ENCODE measurements around the gene CXCL12.

Gene CXCL12

DNA sequence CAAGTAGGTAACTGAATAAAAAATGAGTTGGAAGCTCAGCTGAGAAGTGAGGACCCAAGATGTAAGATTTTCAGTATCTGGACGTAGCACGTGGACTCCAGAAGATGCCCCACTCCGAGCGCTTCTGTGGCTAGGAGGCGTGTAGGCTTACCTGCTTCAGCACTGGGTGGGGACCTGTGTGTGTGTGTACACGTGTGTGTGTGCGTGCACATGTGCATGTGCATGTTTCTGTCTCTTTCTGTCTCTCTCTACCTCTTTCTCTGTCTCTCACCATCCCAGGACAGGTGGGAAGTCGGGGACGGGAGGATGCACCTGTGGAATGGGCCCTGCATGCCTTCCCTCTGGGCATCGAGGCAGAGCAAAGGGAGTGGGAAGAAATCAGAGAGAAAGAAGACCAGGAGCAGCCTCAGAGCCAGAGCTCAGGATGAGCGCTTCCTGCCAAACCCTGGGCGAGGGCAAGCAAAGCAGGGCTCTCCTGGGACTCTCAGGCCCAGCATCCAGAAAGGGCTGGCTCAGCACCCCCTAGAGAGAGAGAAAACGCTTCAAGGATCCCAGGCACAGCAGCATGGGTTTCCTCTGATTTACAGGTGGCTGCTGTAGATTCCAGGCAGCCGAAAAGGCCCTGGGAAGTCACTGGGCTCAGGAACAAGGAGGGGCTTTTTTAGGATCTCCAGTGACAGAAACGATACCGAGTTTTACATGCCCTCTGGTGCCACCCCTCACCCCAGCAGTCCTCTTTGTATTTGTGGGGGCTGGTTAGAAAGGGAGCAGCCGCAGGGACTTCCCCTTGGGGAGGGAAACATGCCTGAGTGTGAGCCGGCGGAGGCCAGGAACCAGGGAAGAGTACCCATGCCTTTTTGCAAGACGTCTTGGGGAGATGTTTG lies 28.5 kb downstream of the CXCL12 start:
- Histone ChIP-seq H3K4me3 (ENCODE audit: low read depth, low read length) (no peak overlapping the region), H3K27ac (no peak overlapping the region), H3K36me3 (no peaks in the 10 kb centered on the region), H3K27me3 (ENCODE audit: insufficient read depth, low read depth, severe bottlenecking) (peaks cover 76% of the 10 kb centered on the region), H3K9me3 (ENCODE audit: severe bottlenecking) (no peaks in the 10 kb centered on the region)
- DNase-seq = no peak
- TF ChIP-seq, protein P1, sequence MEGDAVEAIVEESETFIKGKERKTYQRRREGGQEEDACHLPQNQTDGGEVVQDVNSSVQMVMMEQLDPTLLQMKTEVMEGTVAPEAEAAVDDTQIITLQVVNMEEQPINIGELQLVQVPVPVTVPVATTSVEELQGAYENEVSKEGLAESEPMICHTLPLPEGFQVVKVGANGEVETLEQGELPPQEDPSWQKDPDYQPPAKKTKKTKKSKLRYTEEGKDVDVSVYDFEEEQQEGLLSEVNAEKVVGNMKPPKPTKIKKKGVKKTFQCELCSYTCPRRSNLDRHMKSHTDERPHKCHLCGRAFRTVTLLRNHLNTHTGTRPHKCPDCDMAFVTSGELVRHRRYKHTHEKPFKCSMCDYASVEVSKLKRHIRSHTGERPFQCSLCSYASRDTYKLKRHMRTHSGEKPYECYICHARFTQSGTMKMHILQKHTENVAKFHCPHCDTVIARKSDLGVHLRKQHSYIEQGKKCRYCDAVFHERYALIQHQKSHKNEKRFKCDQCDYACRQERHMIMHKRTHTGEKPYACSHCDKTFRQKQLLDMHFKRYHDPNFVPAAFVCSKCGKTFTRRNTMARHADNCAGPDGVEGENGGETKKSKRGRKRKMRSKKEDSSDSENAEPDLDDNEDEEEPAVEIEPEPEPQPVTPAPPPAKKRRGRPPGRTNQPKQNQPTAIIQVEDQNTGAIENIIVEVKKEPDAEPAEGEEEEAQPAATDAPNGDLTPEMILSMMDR (IDR thresholded peaks at IDR 0.05; ENCODE audit: low read depth, low read length) = no peak

DNA sequence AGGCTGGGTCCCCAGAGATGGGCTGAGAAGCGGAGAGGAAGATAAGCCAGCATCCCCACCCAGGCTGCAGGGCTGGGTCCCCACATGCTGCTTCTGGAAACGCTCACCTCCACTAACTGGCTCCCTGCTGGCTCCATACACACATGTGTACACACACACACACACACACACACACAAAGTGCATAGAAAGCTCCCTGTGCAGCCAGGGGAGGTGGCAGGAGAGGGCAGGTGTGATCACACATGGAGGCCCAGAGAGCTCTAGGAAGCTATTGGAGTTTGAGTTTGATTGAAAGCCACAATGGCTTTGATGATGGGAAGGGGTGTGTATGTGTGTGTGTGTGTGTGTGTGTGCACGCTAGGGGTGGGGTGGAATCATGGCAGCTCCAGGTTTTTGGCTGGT lies 29.3 kb downstream of the CXCL12 start:
- Histone ChIP-seq H3K36me3 (no peaks in the 10 kb centered on the region), H3K9me3 (ENCODE audit: severe bottlenecking) (no peaks in the 10 kb centered on the region), H3K27me3 (ENCODE audit: insufficient read depth, low read depth, severe bottlenecking) (peaks cover 77% of the 10 kb centered on the region), H3K27ac (no peak overlapping the region), H3K4me3 (ENCODE audit: low read depth, low read length) (no peak overlapping the region)
- no peak for DNase-seq
- TF ChIP-seq, protein P1 (IDR thresholded peaks at IDR 0.05; ENCODE audit: low read depth, low read length) = no peak

DNA sequence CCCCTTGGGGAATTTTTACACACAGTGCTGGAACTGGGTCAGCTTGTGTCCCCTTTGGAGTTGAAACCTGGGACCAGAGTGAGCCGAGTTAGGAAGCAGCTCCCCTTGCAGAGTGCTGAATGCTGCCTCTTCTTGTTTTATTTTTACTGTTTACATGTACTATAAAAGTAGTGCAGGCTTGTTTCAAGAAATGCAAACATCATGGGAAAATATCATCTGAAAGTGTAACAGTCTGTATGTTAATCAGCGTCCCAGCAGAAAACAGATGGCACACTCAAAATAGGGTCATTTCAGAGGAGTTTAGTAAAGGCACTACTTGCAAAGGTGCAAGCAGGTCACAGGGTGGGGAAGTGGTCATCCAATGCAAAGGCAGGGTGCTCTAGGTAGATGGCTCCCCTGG lies 30.1 kb downstream of the CXCL12 start:
- Histone ChIP-seq H3K4me3 (ENCODE audit: low read depth, low read length) (no peak overlapping the region), H3K36me3 (no peaks in the 10 kb centered on the region), H3K27ac (no peak overlapping the region), H3K27me3 (ENCODE audit: insufficient read depth, low read depth, severe bottlenecking) (peaks cover 76% of the 10 kb centered on the region), H3K9me3 (ENCODE audit: severe bottlenecking) (no peaks in the 10 kb centered on the region)
- TF ChIP-seq, protein P1 (IDR thresholded peaks at IDR 0.05; ENCODE audit: low read depth, low read length) = no peak
- DNase-seq = no peak

DNA sequence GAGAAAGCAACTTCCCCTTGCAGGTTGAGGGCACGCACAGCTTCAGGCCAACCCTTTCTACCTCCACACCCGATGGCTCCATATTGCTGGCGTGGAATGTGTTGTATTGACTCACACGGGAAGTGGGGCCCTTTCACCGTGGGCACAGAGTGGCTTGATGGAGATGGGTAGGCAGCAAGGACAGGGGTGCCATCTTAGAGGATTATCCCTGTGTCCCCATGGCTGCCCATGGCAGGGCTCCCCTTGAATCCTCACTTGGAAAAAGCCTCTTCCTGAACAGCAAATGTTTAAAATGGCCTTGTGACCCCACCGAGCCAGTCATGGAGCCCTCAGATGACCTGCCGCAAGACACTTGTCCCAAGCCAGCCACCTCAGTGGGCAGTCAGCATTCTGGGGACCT lies 31.2 kb downstream of the CXCL12 start:
- H3K9me3 ChIP-seq (ENCODE audit: severe bottlenecking) = no peaks in the 10 kb centered on the region

DNA sequence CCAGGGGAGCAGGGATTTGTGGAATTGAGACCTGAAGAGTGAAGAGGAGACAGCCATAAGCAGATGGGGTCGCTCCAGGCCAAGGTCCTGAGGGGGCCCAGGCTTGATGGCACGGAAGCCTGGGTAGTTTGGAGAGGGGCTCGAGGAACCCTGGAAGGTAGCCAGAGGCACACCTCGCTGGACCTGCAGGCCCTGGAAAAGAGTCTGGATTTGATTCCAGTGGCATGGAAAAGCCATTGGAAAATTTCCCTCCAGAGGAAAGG lies 31.8 kb downstream of the CXCL12 start:
- H3K36me3 ChIP-seq = no peaks in the 10 kb centered on the region
- no peak overlapping the region for H3K27ac ChIP-seq
- H3K4me3 ChIP-seq (ENCODE audit: low read depth, low read length) = no peak overlapping the region
- H3K27me3 ChIP-seq (ENCODE audit: insufficient read depth, low read depth, severe bottlenecking) = peaks cover 73% of the 10 kb centered on the region
- TF ChIP-seq, protein P1 (IDR thresholded peaks at IDR 0.05; ENCODE audit: low read depth, low read length) = no peak
- H3K9me3 ChIP-seq (ENCODE audit: severe bottlenecking) = no peaks in the 10 kb centered on the region
- DNase-seq = no peak

More for the DNA sequence above, 31.2 kb downstream of the CXCL12 start:
- peaks cover 74% of the 10 kb centered on the region for H3K27me3 ChIP-seq (ENCODE audit: insufficient read depth, low read depth, severe bottlenecking)
- no peak overlapping the region for H3K4me3 ChIP-seq (ENCODE audit: low read depth, low read length)
- TF ChIP-seq, protein P1 (IDR thresholded peaks at IDR 0.05; ENCODE audit: low read depth, low read length) = no peak
- no peak overlapping the region for H3K27ac ChIP-seq
- DNase-seq = no peak
- H3K36me3 ChIP-seq = no peaks in the 10 kb centered on the region
